ENCODE data around the gene RNLS. TPM values are rescaled to one million over a fixed set of nuclear protein-coding genes. Genes with fewer than 3 reads are reported as not detected.
A peak's percentile ranks its signal among the peaks of the same experiment; 100 is the strongest.

Gene RNLS
- total and polyA plus RNA-seq, 2 of the 8 experiments (the other 6 are each of a cell fraction or from before 2014, with no cell fraction given) = 7.5 to 12.7 TPM

GRCh38 chr10:88415533-88416130 is 167.5 kb downstream of the RNLS start:
- H2BK12ac ChIP-seq (ENCODE audit: low read depth, low read length) = no peak overlapping the region; the same call in 1 of the 2 replicates
- peaks cover 0 to 7% (median 4%) of the 10 kb centered on the region in 4 experiments; a peak in 4 of 7 replicates for H3K4me1 ChIP-seq (replicated peaks in 1 of 4; ENCODE audit: control insufficient read depth in 3 of 4, insufficient read depth in 4 of 4, low read length in 3 of 4)
- H3K4me2 ChIP-seq (ENCODE audit: insufficient read depth in 1 of 2, low read depth in 2 of 2, low read length in 2 of 2) = peak overlapping the region in 1 of 2 experiments; percentile 39; a peak in 1 of 4 replicates
- H3K56ac ChIP-seq (replicated peaks; ENCODE audit: insufficient read length, low read depth, low read length) = no peak overlapping the region
- no peak overlapping the region for H2BK20ac ChIP-seq (ENCODE audit: low read length)
- no peak overlapping the region for H4K8ac ChIP-seq (ENCODE audit: extremely low read depth, insufficient read depth, low read length)
- ChIA-PET POLR2A (ENCODE audit: partially characterized antibody) (no interaction called here), CTCF (ENCODE audit: partially characterized antibody) (interaction anchor here (0.7 kb wide), 1 partner anchor 11 kb away, joined by 3 read pairs; no protein-coding TSS in a partner anchor)
- H3K18ac ChIP-seq (ENCODE audit: extremely low read depth, low read length) = peak overlapping the region; percentile 3; the same call in 1 of the 2 replicates
- H3K4ac ChIP-seq (replicated peaks; ENCODE audit: insufficient read length, low read depth, low read length) = no peak overlapping the region
- H2BK5ac ChIP-seq (ENCODE audit: low read depth, low read length) = no peak overlapping the region
- H3K36me3 ChIP-seq (ENCODE audit: control insufficient read depth in 2 of 4, insufficient read depth in 4 of 4, low read length in 3 of 4) = no peaks in the 10 kb centered on the region
- no peak overlapping the region for H2BK120ac ChIP-seq (replicated peaks; ENCODE audit: low read depth, low read length)
- no peaks in the 10 kb centered on the region for H3K79me1 ChIP-seq (ENCODE audit: low read depth, low read length)
- peak overlapping the region; percentile 74; the same call in 1 of the 2 replicates for H2AFZ ChIP-seq (ENCODE audit: low read length)
- H4K91ac ChIP-seq (replicated peaks; ENCODE audit: insufficient read length, low read length) = peak overlapping the region; percentile 29
- FAIRE-seq (peak; percentile 52), DNase-seq (ENCODE audit: low read depth in 1 of 2, low spot score in 2 of 2) (no peak)
- H4K20me1 ChIP-seq (replicated peaks in 1 of 2; ENCODE audit: control insufficient read depth in 1 of 2, insufficient read depth in 2 of 2, low read length in 2 of 2) = no peaks in the 10 kb centered on the region
- H2AK5ac ChIP-seq (ENCODE audit: low read depth, low read length) = no peak overlapping the region
- no peak overlapping the region for H3K23ac ChIP-seq (ENCODE audit: insufficient read length)
- no peak overlapping the region for H2BK15ac ChIP-seq (ENCODE audit: low read length)
- no peaks in the 10 kb centered on the region for H3K27me3 ChIP-seq (replicated peaks in 1 of 4; ENCODE audit: control insufficient read depth in 3 of 4, extremely low read depth in 1 of 4, insufficient read depth in 3 of 4, low read length in 3 of 4)
- H4K5ac ChIP-seq (ENCODE audit: insufficient read length, low read depth, low read length) = no peak overlapping the region
- no peak overlapping the region for H3K4me3 ChIP-seq (ENCODE audit: extremely low read depth in 1 of 4, insufficient read depth in 2 of 4, low read depth in 3 of 4, low read length in 4 of 4)
- no peaks in the 10 kb centered on the region for H3K23me2 ChIP-seq (ENCODE audit: low read depth, low read length)
- H3K14ac ChIP-seq (ENCODE audit: insufficient read length) = peak overlapping the region; percentile 68
- H3K27ac ChIP-seq (ENCODE audit: low read depth, low read length) = no peak overlapping the region
- peak; percentile 45; the same call in 1 of the 2 replicates for TF ChIP-seq POU5F1 (IDR thresholded peaks at IDR 0.05; ENCODE audit: low read depth, low read length)
- no peak for TF ChIP-seq POLR2A (IDR thresholded peaks at IDR 0.05; ENCODE audit: control extremely low read depth in 1 of 2, low read depth in 2 of 2, low read length in 2 of 2)
- TF ChIP-seq KDM5A (IDR thresholded peaks at IDR 0.05; ENCODE audit: low read length) = no peak
- no peak for TF ChIP-seq CHD2 (IDR thresholded peaks at IDR 0.05; ENCODE audit: low read length)
- H3K9me3 ChIP-seq (ENCODE audit: insufficient read depth in 2 of 2, low read depth in 1 of 2, low read length in 1 of 2) = no peaks in the 10 kb centered on the region
- no peaks in the 10 kb centered on the region for H3K79me2 ChIP-seq (ENCODE audit: control insufficient read depth in 1 of 2, insufficient read depth in 2 of 2, low read length in 2 of 2)
- H3K9ac ChIP-seq (replicated peaks in 1 of 4; ENCODE audit: extremely low read depth in 1 of 4, low read depth in 3 of 4, low read length in 3 of 4) = no peak overlapping the region
- 92% methylated on average over 1 of the region's 1 CpG; no CpG with 5 or more reads in 1 of the 2 experiments for WGBS, 2 experiments (ENCODE audit: extremely low coverage in 1 of 2, insufficient coverage in 1 of 2, insufficient read length in 1 of 2, insufficient replicate concordance in 2 of 2, low coverage in 1 of 2, low lambda C conversion rate in 2 of 2, missing lambda C conversion rate in 1 of 2)
